Measurements from ENCODE around the gene UBE2Q2. TPM values are rescaled to one million over a fixed set of nuclear protein-coding genes. Genes with fewer than 3 reads are reported as not detected.

Gene UBE2Q2
- total and polyA plus RNA-seq, 9 of the 15 experiments (the other 6 are each of a cell fraction or from before 2014, with no cell fraction given), result 6.2 to 24.0 (median 16.2) TPM

- TF ChIP-seq REST (IDR thresholded peaks at IDR 0.05; ENCODE audit: borderline replicate concordance), result peak; percentile 72
- TF ChIP-seq REST (CRISPR knock-in tag; IDR thresholded peaks at IDR 0.05; ENCODE audit: low read depth), result no peak
- no peak for TF ChIP-seq ZHX1 (conservative IDR thresholded peaks at IDR 0.05; ENCODE audit: low read length)
- no peak for TF ChIP-seq C11orf30 (IDR thresholded peaks at IDR 0.05; ENCODE audit: low read depth)
- TF ChIP-seq EP300 (IDR thresholded peaks at IDR 0.05; ENCODE audit: low read length), result no peak
- TF ChIP-seq ZNF778 (CRISPR knock-in tag; IDR thresholded peaks at IDR 0.05), result no peak
- TF ChIP-seq EP400 (IDR thresholded peaks at IDR 0.05), result no peak; the same call in 1 of the 2 replicates
- TF ChIP-seq ETV5 (CRISPR knock-in tag; IDR thresholded peaks at IDR 0.05; ENCODE audit: low read depth), result no peak
- no peak for TF ChIP-seq NR2C1 (IDR thresholded peaks at IDR 0.05)
- no peak for TF ChIP-seq NR2C1 (tag; IDR thresholded peaks at IDR 0.05)
- TF ChIP-seq ZNF263 (CRISPR knock-in tag; IDR thresholded peaks at IDR 0.05; ENCODE audit: borderline replicate concordance), result no peak
- peak; percentile 69 for TF ChIP-seq DEAF1 (CRISPR knock-in tag; IDR thresholded peaks at IDR 0.05)
- no peak for TF ChIP-seq HNRNPLL (IDR thresholded peaks at IDR 0.05; ENCODE audit: low read depth, low read length, poor library complexity, severe bottlenecking)
- TF ChIP-seq PCBP1 (IDR thresholded peaks at IDR 0.05; ENCODE audit: low read depth, low read length, poor library complexity, severe bottlenecking), result no peak
- no peak for TF ChIP-seq PML (IDR thresholded peaks at IDR 0.05; ENCODE audit: low read length)
- no peak for TF ChIP-seq ZNF324 (CRISPR knock-in tag; IDR thresholded peaks at IDR 0.05)
- TF ChIP-seq SP1 (CRISPR knock-in tag; IDR thresholded peaks at IDR 0.05), result peak; percentile 51; the same call in 1 of the 2 replicates
Observed at GRCh38 chr15:75801859-75802593, 41.2 kb upstream of the UBE2Q2 start (continued).

Data from K562 (cell line).